Nephron (organoid): Measurements from ENCODE around the gene SLC6A20.
A peak's percentile ranks its signal among the peaks of the same experiment; 100 is the strongest.

ENCODE experiments used
- H3K27ac Mint-ChIP-seq, 3 experiments: 2 replicates each; pipeline ENCODE4 v1.8.0; 2020; ENCODE audit warnings: mixed read lengths in 3 of 3, mild to moderate bottlenecking in 2 of 3, moderate library complexity in 1 of 3
- H3K27me3 Mint-ChIP-seq: 2 replicates; pipeline ENCODE4 v1.8.0; 2021; ENCODE audit warnings: low read depth, mild to moderate bottlenecking, moderate library complexity, mixed read lengths
- H3K36me3 Mint-ChIP-seq: 2 replicates; pipeline ENCODE4 v1.8.0; 2020; ENCODE audit warnings: low read depth, mixed read lengths
- H3K4me1 Mint-ChIP-seq: 2 replicates; pipeline ENCODE4 v1.8.0; 2020; ENCODE audit warnings: mixed read lengths
- H3K4me3 Mint-ChIP-seq, 3 experiments: 2 replicates each; pipeline ENCODE4 v1.8.0; 2020; ENCODE audit warnings: mild to moderate bottlenecking in 3 of 3, mixed read lengths in 3 of 3, moderate library complexity in 2 of 3
- H3K9me3 Mint-ChIP-seq: 2 replicates; pipeline ENCODE4 v1.8.0; 2020; ENCODE audit warnings: mixed read lengths
- CTCF ChIP-seq, 3 experiments: fragments of 200-600 bp; sonication (generic); IDR thresholded peaks; one replicate each; pipeline ENCODE4 v1.5.0; 2021; ENCODE audit warnings: antibody characterized with exemption in 3 of 3; ENCODE audit not compliant: unreplicated experiment in 3 of 3

The SLC6A20 gene

GRCh38 chr3:45765266-45765851 is 31.0 kb downstream of the SLC6A20 start:
- TF ChIP-seq CTCF (IDR thresholded peaks at IDR 0.05; ENCODE audit: unreplicated experiment in 3 of 3), result no peak
- H3K4me3 Mint-ChIP-seq, result no peak overlapping the region
- H3K9me3 Mint-ChIP-seq, result peaks cover 11% of the 10 kb centered on the region
- H3K27ac Mint-ChIP-seq, result no peak overlapping the region
- H3K36me3 Mint-ChIP-seq, result no peaks in the 10 kb centered on the region
- H3K27me3 Mint-ChIP-seq, result peaks cover 27% of the 10 kb centered on the region
- no peaks in the 10 kb centered on the region for H3K4me1 Mint-ChIP-seq

- Mint-ChIP-seq H3K4me1 (no peaks in the 10 kb centered on the region), H3K4me3 (no peak overlapping the region), H3K27me3 (peaks cover 26% of the 10 kb centered on the region), H3K9me3 (peaks cover 11% of the 10 kb centered on the region), H3K27ac (no peak overlapping the region), H3K36me3 (no peaks in the 10 kb centered on the region)
- TF ChIP-seq CTCF (IDR thresholded peaks at IDR 0.05; ENCODE audit: unreplicated experiment in 3 of 3), result no peak
Measured at GRCh38 chr3:45763303-45763675, 33.0 kb downstream of the SLC6A20 start.

- Mint-ChIP-seq H3K27me3 (peaks cover 22% of the 10 kb centered on the region), H3K9me3 (peaks cover 11% of the 10 kb centered on the region), H3K4me3 (no peak overlapping the region), H3K36me3 (no peaks in the 10 kb centered on the region), H3K27ac (no peak overlapping the region), H3K4me1 (no peaks in the 10 kb centered on the region)
- no peak for TF ChIP-seq CTCF (IDR thresholded peaks at IDR 0.05; ENCODE audit: unreplicated experiment in 3 of 3)
Measured at GRCh38 chr3:45762647-45763302, 33.6 kb downstream of the SLC6A20 start.

GRCh38 chr3:45761831-45762230 is 34.5 kb downstream of the SLC6A20 start:
- Mint-ChIP-seq H3K4me1 (no peaks in the 10 kb centered on the region), H3K27me3 (peaks cover 21% of the 10 kb centered on the region), H3K9me3 (peaks cover 5% of the 10 kb centered on the region), H3K4me3 (no peak overlapping the region), H3K27ac (no peak overlapping the region), H3K36me3 (no peaks in the 10 kb centered on the region)
- no peak for TF ChIP-seq CTCF (IDR thresholded peaks at IDR 0.05; ENCODE audit: unreplicated experiment in 3 of 3)

- no peak overlapping the region for H3K27ac Mint-ChIP-seq
- H3K9me3 Mint-ChIP-seq, result no peaks in the 10 kb centered on the region
- no peaks in the 10 kb centered on the region for H3K4me1 Mint-ChIP-seq
- peak; percentile 55 to 69 (median 62) for TF ChIP-seq CTCF (IDR thresholded peaks at IDR 0.05; ENCODE audit: unreplicated experiment in 3 of 3)
- H3K4me3 Mint-ChIP-seq, result no peak overlapping the region
- H3K36me3 Mint-ChIP-seq, result no peaks in the 10 kb centered on the region
- peaks cover 21% of the 10 kb centered on the region for H3K27me3 Mint-ChIP-seq
Measured at GRCh38 chr3:45760878-45761711, 35.2 kb downstream of the SLC6A20 start.
